NCI-H1694 (cell line): ENCODE measurements around the gene ADCY6.

ENCODE experiments used
- DNase-seq: peaks from one replicate; lab custom pipeline; 2025; lab: John Stamatoyannopoulos, UW

ADCY6 gene

DNA sequence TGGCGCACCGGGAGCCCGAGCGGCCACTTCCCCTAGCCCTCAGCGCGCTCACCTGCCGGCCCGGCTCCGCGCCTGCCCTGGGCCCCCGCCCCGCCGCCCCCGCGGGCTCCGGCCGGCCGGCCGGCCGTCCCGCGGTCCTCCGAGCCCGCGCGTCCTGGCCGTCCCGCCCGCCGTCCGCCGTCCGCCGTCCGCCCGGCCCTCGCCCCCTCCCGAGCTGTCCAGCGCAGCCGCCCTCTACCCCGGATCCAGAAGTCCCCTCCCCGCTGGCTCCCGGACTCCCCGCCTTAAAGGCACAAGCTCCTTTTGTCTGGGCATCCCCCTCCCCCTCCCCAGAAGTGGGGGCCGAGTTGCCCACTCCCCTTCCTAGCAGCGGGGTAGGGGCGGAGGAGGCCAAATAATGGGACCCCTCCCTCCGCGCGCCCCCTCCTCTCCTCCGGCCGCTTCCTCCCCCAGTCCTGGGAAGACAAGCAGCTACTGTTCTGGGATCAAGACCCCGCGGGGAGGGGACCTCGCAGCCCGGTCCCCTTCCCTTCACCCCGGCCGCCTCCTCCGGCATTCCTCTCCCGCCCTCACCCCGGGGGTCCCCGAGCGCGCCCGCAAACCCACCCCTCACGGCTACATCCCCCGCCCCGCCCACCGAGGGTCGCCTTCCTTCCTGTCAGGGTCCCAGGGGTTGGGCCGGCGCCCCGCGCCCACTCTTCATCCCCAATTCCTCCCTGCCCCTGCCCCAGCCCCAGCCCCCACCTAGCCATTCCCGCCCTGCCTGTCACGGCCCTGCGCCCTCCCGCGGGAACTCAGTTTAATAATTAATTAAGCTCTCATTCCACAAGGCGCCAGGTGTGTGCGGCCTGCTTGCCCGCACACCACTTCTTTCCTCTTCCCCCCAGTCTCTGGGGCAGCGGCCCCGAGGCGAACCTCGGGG, at the start of gene ADCY6:
ADCY6 (minus strand) TSS at position 236 of the 922 bp plus-strand sequence. CDS start 5,655 bp downstream, outside the sequence.
- no peak for DNase-seq

DNA sequence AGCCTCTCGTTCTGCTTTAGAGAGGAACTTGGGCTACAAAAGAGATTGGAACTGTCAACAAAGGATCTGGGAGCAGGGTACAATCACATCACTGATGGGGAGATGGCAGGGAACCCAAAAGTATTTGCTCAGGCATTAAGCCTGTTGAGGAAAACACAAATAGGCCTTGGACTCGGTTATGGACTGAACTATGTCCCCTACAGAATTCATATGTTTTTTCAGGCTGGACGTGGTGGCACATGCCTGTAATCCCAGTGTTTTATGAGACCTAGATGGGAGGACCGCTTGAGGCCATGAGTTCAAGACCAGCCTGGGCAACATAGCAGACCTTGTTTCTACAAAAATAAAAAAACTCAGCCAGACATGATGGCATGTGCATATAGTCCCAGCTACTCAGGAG, 49.2 kb upstream of the ADCY6 start:
- no peak for DNase-seq

DNA sequence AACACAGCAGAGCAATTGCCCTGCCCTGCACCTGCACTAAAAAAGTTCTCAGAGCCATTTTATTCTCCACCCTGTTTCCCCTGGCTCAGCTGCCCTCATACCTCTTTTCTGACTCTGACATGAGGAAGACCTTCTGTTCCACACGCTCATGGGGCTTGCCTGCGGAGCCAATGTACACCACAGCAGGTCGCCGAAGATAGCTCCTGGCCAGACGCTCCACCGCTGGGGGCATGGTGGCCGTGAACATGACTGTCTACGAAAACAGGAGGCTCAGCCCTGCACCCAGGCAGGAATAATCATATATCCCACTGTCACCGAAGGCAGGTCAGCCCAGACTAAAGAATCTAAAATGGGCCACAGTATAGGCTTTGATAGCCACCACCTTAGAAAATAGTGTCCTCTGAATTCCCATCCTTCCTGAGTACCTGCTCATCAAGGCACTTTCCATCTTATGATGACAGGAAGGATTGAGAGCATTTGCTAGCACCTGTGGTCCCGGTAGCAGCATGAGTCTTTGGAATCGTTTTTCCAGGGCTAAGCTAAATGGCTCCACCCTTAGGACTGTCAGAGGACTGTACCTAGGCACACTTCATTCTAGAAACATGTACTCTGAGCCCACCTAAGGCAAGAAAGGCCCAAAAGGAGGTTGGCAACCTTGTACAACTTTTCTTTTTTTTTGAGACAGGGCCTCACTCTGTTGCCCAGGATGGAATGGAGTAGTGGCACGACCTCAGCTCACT, 43.6 kb upstream of the ADCY6 start:
- DNase-seq, result no peak

DNA sequence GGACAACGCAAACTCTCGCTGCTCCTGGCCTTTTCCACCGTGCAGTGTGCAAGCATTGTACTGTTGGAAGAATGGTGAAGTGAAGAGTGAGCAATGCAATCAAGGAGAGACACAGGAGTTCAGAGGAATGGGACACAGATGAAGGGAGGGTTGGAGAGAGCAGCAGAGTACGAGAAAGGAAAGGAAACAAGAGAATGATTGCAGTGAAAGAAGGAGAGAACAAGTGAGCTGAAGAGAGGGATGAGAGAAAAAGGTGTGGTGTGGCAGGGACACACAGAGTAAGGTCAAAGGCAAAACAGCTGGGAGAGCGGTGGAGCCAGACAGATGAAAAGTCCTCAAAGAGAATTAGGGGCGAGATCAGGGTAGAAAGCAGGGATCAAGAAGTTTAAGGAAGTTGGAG, 42.4 kb upstream of the ADCY6 start:
- no peak for DNase-seq

DNA sequence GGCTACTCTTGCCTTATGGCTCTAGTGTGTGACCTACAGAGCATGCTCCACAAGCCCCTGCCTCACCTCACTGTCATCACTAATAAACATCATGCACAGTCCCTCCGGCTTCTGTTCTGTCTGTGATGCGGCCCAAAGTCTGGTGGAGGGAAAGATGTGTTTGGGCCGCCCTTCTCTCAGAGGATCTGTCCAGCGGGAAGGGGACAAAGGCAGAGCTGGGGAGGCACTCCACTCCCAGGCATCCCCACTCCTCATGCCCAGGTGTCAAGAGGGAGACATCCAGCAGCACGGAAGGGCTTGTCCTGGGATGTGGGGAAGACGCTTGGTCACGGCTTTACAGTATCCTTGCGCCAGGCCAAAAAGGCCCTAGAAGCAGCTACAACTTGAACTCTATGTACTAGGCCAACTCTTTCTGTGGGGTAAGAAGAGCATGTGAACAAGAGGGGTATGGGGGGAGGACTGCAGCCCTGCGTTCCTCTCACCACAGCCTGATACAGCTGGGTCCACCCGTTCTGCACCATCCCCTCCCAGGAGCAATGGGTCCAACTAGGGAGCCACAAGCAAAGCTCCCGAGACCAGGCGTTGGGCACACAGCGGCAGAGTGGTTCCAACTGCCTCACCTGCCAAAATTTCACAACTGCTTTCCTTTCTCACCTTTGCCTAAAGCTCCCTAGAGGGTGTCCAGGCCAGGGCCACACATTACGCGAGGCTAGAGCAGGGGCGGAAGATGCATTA, 40.1 kb upstream of the ADCY6 start:
- DNase-seq, result no peak

DNA sequence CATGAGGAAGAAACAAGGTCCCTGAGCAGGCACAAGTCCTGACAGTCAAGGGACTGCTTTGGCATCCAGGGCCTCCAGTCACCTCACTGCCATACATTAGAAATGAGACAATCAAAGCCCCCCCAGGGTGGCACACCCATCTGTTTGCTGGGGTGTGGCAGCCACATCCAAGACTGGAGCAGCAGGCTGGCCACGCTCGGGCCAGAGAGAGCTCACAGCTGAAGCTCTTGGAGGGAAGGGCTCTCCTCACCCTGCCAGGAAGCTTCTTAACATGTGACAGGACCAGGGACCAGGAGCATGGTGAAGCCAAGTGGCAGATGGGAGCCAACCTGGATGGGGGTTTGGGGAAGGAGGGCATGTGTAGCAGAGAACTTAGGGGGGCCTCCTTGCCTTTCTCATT, 39.4 kb upstream of the ADCY6 start:
- DNase-seq, result no peak

DNA sequence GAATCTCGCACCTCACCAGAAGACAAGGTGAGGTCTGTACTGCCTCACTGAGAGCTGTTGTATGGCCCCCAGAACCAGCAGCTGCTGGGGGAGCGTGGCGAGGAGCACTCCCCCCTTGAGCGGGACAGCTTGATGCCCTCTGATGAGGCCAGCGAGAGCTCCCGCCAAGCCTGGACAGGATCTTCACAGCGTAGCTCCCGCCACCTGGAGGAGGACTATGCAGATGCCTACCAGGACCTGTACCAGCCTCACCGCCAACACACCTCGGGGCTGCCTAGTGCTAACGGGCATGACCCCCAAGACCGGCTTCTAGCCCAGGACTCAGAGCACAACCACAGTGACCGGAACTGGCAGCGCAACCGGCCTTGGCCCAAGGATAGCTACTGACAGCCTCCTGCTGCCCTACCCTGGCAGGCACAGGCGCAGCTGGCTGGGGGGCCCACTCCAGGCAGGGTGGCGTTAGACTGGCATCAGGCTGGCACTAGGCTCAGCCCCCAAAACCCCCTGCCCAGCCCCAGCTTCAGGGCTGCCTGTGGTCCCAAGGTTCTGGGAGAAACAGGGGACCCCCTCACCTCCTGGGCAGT, 38.7 kb upstream of the ADCY6 start:
- DNase-seq, result no peak

DNA sequence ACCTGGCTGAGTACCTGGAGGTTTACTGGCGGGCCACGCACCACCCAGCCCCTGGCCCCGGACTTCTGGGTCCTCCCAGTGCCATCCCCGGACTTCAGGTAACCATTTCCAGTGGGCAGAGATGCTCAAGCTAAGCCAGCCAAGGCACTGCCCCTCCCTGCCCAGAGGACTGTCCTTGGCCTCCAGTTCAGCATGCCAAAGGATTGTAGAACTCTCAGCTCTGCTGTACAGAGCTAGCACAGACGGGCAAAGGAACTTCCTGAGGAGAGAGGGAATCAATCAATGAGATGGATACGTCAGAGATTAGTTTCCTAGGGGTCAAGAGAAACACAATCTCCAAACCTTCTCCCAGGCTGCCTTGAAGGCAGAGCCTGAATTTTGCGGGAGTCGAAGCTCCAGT, 38.1 kb upstream of the ADCY6 start:
- DNase-seq, result no peak

DNA sequence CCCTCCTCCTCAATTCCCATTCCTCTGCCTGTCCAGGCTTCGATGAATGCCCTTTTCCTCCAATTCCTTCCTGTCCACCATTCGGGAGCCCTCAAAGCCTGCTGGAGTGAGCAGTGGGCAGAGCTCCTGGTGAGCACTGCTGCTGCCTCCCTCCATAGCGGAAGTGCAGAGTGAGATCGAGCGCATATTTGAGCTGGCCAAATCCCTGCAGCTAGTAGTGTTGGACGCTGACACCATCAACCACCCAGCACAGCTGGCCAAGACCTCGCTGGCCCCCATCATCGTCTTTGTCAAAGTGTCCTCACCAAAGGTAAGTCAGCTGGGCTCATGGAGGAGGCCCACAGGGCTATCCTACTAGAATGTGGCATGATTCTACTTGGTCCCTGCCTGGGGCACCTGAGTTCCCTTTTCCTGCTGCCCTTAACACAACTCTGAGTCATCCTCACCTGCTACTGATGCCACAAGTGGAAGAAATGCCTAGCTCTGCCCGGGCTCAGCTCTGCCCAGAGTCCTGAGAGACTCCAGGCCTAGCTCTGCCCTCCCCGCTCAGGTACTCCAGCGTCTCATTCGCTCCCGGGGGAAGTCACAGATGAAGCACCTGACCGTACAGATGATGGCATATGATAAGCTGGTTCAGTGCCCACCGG, 37.4 kb upstream of the ADCY6 start:
- no peak for DNase-seq

DNA sequence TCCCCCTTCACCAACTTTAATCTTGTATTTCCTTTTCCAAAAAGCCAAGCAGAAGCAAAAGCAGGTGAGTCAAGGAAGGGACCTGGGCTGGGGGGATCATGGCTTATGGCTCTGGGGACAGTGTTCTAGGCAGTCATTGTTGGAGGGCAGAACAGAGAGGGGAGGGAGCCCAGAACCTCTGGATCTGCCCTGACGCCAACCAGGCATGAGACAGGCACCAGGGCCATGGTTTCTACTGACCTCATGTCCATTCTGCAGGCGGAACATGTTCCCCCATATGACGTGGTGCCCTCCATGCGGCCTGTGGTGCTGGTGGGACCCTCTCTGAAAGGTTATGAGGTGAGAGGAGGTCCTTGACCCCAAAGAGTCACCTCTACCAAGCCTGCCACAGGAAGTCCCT, 36.0 kb upstream of the ADCY6 start:
- no peak for DNase-seq

DNA sequence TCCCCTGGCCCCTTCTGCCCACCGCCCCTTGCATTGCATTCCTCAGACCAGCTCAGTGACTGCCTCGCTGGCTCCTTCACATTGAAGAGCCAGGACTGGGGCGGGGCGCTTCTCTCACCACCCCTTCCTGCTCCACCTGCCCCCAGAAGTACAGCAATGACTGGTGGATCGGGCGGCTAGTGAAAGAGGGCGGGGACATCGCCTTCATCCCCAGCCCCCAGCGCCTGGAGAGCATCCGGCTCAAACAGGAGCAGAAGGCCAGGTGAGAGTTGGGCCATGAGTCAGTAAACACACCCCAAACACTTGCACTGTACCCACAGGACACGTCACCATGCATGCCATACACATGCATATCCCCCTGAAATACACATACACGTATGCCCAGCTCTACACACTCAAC, 35.2 kb upstream of the ADCY6 start:
- no peak for DNase-seq

DNA sequence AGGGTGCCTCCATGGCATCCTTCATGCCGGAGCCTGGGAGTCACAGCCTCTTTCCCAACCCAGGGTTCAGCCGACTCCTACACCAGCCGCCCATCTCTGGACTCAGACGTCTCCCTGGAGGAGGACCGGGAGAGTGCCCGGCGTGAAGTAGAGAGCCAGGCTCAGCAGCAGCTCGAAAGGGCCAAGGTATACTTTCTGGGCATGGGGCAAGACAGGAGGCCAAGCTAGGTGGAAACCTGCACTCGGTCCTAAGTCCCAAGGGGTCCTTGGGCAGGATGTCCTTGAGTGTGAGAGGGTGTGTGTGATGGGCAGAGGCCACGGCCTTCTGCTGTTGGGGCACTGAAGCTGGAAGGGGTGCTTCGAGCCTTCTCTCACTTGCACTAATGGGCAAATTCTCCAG, 34.4 kb upstream of the ADCY6 start:
- no peak for DNase-seq

DNA sequence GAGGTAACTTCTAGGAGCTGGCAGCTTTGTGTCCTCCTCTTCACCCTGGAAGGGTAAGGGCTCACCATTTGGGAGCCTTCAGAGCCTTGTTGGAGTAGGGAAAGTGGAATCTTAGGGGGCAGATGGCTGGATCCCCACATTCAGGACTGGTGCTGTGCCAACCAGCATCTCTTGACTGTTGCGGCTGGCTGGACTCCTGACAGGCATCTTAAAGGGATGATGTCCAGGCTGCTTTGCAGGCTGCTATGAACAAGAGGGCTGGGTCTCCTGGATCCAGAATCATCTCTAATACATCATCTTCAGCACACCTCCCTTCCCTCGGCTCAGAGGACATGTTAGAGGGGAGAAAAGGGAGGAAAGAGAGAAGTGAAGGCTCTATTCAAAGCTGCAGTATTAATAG, 33.8 kb upstream of the ADCY6 start:
- DNase-seq, result no peak

DNA sequence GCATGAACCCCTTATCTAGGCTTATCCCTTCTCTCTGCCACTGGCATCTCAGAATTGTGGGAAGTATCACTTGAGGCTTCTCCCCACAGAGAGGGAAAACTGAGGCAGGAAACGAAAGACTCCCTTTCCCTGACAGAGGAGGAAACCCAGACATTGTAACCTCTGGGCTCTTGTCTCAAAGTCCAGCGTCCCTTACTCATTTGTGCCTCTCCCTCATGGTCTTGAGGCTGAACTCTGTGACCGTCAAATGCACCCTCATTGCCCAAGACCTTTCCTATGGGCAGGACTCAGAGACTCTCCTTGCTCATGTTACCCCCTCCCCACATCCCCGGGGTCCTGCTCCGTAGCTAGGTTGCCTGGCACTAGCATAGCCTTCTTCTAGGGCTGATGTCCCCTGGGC, 33.2 kb upstream of the ADCY6 start:
- no peak for DNase-seq

DNA sequence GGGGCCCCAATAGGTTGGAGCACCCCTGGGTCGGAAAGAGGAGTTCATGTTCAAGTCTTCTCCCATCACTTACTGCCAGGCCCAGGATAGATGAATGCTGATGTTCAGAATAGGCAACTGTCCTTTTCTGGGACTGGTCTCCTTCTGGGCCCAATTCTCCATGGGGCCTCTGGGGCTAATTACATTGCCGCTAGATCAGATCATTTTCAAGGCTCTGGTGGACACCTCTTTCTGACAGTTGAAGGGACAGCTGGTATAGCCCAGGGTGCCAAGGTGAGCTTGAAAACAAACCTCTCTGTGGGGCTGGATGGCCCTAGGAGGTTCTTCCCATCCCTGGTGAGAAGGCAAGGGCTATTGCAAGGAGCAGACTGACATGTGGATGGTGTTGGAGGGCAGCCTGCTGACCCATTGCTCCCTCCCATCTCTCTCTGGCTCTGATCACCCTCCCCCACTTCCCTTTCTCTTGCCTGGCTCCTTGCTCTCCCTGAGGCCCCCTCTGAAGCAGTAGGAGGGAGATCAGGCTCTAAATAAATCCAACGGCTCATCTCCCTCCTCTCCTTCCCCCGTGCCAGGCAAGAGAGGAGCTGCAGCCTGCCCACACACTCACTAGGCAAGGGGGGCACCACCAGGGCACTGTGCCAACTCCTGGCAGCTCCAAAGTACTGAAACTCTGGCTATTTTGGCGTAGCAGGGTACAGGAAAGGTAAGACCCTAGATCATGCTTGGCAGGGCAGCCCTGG, 31.3 kb upstream of the ADCY6 start:
- DNase-seq, result no peak

DNA sequence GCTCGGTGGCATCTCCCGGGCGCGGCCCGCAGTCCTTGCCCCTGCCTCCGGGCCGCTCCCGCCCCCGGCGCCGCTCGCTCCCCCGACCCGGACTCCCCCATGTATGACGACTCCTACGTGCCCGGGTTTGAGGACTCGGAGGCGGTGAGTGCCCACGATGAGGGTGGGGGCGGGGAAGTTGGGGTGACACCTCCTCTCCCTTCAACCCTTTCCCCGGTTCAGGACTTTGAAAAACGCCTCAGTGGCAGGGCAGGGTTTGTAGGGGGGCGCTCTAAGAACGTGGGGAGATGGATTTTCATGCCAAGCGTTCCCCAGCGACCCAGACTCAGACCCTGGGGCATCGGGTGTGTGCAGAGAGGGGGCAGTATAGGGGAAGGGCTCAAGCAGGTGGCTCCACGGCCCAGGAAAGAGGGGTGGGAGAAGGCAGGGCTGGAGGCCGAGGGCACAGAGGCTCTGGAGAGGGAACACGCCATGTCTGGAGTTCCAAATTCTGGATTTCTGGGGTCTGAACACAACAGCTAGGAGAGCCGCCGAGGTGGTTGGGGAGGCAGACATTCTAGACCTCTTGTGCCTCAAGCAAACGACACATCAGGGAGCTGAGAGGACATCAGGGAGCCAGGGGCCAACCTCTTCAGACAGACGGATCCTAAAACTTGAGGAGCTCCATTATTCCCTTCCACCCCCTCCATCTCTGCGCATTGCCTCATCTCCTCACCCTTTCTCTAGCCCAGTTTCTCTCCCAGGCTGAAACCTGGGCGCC, 30.1 kb upstream of the ADCY6 start:
- no peak for DNase-seq

DNA sequence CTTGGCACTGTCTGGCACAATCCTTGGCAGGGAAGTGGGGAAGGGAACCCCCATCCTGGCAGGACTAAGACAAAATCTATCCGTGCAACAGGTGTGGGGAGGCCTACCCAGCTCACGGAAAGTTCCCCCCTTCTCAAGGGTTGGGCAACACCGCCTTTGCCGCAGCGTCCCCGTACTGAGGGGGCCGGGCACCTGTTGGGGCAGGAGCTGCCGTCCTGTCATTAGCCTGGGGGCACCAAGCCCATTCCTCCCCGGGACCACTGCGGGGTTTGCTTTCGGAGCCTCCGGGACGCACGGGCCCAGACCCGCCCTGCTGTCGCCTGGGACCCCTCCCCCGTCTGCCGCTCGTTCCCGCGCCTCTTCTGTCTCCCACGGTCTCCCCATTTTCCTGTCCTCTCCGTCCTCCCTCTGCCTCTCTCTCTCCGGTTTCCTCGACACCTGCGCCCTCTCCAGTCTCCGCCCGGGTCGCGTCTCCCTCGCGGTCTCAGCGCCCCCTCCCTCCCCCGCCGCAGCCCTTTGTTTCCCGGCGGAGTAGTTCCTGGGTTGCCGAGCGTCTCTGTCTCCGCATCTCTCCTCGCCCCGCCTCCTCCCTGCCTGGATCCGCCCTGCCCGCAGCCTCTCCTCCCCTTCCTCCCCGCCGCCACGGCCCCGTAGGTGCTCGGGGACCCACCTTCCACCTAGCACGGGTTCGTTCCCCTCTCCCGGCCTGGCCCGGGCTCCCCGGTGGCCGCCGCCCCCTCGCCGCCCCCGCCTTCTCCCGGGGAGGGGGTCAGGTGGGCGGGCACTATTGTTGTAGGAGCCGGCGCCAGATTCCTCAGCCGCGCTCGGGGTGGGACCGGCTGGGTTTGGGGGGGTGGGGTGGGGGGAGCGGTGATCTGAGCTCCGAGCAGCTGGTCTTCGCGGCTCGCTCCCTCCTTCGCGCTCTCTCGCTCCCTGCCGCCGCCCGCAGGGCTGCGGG, 29.3 kb upstream of the ADCY6 start, which contains the start of gene CACNB3:
CACNB3 (plus strand) TSS at position 624 of the 958 bp plus-strand sequence. CDS start 434 bp downstream, outside the sequence.
- DNase-seq, result peak; percentile 38

DNA sequence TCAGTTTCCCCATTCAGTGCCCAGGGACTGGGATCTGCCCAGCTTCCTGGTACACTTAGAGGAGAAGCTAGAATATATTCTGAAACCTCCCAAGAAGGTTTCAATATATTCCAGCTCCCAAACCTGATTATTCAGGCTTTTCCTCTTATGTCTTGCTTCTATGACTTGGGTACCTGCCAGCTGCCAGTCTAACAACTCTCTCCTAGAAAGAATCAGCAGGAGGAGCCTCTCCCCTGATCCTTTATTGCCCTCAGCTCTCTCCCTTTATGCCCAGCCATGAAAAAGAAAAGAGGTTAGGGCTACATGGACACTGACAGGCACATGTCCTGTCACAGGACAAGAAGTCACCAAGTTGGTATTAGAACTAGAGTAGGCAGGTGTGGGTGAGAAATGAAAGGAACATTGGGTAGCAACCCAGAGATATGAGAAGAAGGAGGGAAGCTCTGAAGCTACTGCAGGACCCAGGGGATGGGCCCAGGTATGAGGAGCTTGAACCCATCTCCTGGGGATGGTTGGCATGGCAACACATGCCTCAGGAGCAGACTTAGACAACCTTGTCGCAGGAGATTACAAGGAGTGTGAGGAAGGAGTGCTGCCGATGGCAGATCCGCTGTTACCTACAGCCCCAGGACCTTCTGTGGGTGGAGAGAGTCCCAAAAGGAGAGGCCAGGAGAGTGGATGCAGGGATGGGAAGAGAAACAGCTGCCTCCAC, 27.4 kb upstream of the ADCY6 start:
- no peak for DNase-seq
